GM18867 (cell line): ENCODE measurements around the gene ESYT3.

Experiments
- ATAC-seq: cut with Tn5 transposase; IDR thresholded peaks from one replicate; pipeline ENCODE4 v1.9.1; 2021; ENCODE audit warnings: mild to moderate bottlenecking, moderate library complexity; ENCODE audit not compliant: unreplicated experiment

The ESYT3 gene

GRCh38 chr3:138459619-138460535 lies 25.5 kb downstream of the ESYT3 start:
- ATAC-seq = no peak

GRCh38 chr3:138460536-138461205 lies 26.3 kb downstream of the ESYT3 start:
- no peak for ATAC-seq

- no peak for ATAC-seq
These were observed 26.8 kb downstream of the ESYT3 start for GRCh38 chr3:138461246-138461645.

- no peak for ATAC-seq
These were observed 27.5 kb downstream of the ESYT3 start for GRCh38 chr3:138461896-138462295.

- no peak for ATAC-seq
These were observed 29.5 kb downstream of the ESYT3 start for GRCh38 chr3:138463724-138464490.

- no peak for ATAC-seq
These were observed 30.1 kb downstream of the ESYT3 start for GRCh38 chr3:138464491-138464860.

- no peak for ATAC-seq
These were observed 31.0 kb downstream of the ESYT3 start for GRCh38 chr3:138465451-138465850.

GRCh38 chr3:138465925-138466324 lies 31.5 kb downstream of the ESYT3 start:
- no peak for ATAC-seq

- ATAC-seq = no peak
These were observed 33.5 kb downstream of the ESYT3 start for GRCh38 chr3:138467931-138468330.

- no peak for ATAC-seq
These were observed 34.0 kb downstream of the ESYT3 start for GRCh38 chr3:138468451-138468850.

GRCh38 chr3:138468886-138469285 lies 34.5 kb downstream of the ESYT3 start:
- ATAC-seq = no peak

- ATAC-seq = no peak
These were observed 35.5 kb downstream of the ESYT3 start for GRCh38 chr3:138469874-138470273.

GRCh38 chr3:138470687-138471086 lies 36.3 kb downstream of the ESYT3 start:
- no peak for ATAC-seq

- ATAC-seq = no peak
These were observed 37.1 kb downstream of the ESYT3 start for GRCh38 chr3:138471481-138471880.

GRCh38 chr3:138472141-138472825 lies 37.9 kb downstream of the ESYT3 start:
- ATAC-seq = no peak

GRCh38 chr3:138473391-138473790 lies 39.0 kb downstream of the ESYT3 start:
- no peak for ATAC-seq

- ATAC-seq = no peak
These were observed 39.7 kb downstream of the ESYT3 start for GRCh38 chr3:138474163-138474562.

GRCh38 chr3:138476526-138476925 lies 42.1 kb downstream of the ESYT3 start:
- no peak for ATAC-seq

GRCh38 chr3:138477120-138477519 lies 42.7 kb downstream of the ESYT3 start:
- ATAC-seq = no peak

- no peak for ATAC-seq
These were observed 43.4 kb downstream of the ESYT3 start for GRCh38 chr3:138477801-138478200.

GRCh38 chr3:138479438-138479863 lies 45.0 kb downstream of the ESYT3 start:
- no peak for ATAC-seq
